ENCODE results near the gene GLRX3. TPM values are rescaled to one million over a fixed set of nuclear protein-coding genes. Genes with fewer than 3 reads are reported as not detected.

Gene GLRX3
- total and polyA plus RNA-seq, 7 donors = 53.9 to 249 (median 76.9) TPM

DNA sequence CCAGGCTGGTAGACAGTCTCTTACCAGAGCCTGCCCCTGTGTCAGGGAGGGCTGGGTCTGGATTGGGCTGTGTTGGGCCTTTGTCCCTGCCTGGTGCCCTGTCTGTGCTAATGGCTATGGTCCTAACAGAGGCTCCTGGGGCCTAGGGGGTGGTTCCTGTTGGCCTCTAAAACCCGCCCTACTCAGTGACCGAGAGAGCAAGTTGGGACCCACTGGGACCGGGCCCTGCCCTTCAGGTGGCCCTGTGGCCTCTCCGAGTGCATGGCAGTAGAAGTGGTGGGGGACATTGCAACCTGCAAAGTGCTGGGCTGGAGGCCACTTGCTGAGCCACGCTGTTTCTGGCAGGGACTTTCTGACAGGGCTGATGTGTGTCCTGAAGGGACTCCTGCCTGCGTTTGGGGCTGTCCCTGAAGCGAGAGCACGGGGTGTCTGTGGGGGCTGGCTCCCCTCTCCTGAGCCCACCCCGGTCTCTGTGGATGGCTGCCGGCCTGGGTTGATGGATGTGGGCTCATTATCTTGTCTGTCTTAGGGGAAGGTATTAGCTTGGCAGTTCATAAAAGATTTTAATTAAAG lies 56.2 kb downstream of the GLRX3 start:
- intact Hi-C loops (cut with DNase I) = loop anchor here in 1 of 2 donors (5.0 kb wide), 1 partner anchor 1595 kb away; no protein-coding TSS in a partner anchor
- WGBS, 3 donors = 87 to 90% (median 90%) methylated on average over 10 of the region's 10 CpGs
- ATAC-seq = no peak

DNA sequence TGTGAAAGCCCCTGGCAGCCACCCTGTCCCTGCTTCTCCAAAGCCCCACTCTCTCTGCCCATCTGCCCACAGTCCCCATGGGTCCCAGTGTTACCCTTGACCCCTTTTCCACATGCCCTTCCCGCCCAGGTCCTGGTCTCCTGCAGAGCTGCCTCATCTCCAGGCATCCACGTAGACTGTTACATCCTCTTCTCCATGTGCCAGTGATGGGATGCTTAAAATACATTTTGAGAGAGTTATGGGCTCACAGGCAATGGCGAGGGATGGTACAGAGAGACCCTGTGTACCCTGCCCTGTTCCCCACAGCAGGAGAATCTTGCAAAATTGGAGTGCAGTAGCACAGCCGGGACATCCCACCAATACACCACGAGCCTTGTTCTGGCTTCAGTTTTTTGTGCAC lies 56.8 kb downstream of the GLRX3 start:
- no peaks in the 10 kb centered on the region for H3K4me1 ChIP-seq
- peaks cover 0 to 12% of the 10 kb centered on the region in 2 donors for H3K36me3 ChIP-seq (ENCODE audit: insufficient read depth in 1 of 2, low read depth in 1 of 2)
- 76 to 85% (median 83%) methylated on average over 5 of the region's 5 CpGs for WGBS, 3 donors
- intact Hi-C loops (cut with DNase I) = loop anchor here in 1 of 2 donors (5.0 kb wide), 1 partner anchor 1594 kb away; no protein-coding TSS in a partner anchor
- H3K4me3 ChIP-seq = no peak overlapping the region
- DNase-seq (no peak), ATAC-seq (no peak)
- no peaks in the 10 kb centered on the region for H3K9me3 ChIP-seq
- H3K27ac ChIP-seq = no peak overlapping the region
- no peaks in the 10 kb centered on the region for H3K27me3 ChIP-seq (ENCODE audit: insufficient read depth in 3 of 3, low read length in 2 of 3)
- TF ChIP-seq, protein P1, sequence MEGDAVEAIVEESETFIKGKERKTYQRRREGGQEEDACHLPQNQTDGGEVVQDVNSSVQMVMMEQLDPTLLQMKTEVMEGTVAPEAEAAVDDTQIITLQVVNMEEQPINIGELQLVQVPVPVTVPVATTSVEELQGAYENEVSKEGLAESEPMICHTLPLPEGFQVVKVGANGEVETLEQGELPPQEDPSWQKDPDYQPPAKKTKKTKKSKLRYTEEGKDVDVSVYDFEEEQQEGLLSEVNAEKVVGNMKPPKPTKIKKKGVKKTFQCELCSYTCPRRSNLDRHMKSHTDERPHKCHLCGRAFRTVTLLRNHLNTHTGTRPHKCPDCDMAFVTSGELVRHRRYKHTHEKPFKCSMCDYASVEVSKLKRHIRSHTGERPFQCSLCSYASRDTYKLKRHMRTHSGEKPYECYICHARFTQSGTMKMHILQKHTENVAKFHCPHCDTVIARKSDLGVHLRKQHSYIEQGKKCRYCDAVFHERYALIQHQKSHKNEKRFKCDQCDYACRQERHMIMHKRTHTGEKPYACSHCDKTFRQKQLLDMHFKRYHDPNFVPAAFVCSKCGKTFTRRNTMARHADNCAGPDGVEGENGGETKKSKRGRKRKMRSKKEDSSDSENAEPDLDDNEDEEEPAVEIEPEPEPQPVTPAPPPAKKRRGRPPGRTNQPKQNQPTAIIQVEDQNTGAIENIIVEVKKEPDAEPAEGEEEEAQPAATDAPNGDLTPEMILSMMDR (IDR thresholded peaks at IDR 0.05) = no peak

More for the DNA sequence above, 56.2 kb downstream of the GLRX3 start:
- H3K27me3 ChIP-seq (ENCODE audit: insufficient read depth in 3 of 3, low read length in 2 of 3) = no peaks in the 10 kb centered on the region
- no peaks in the 10 kb centered on the region for H3K9me3 ChIP-seq
- no peak overlapping the region for H3K27ac ChIP-seq
- no peaks in the 10 kb centered on the region for H3K4me1 ChIP-seq
- TF ChIP-seq, protein P1 (IDR thresholded peaks at IDR 0.05) = no peak
- peaks cover 0 to 18% of the 10 kb centered on the region in 2 donors for H3K36me3 ChIP-seq (ENCODE audit: insufficient read depth in 1 of 2, low read depth in 1 of 2)
- H3K4me3 ChIP-seq = no peak overlapping the region
- no peak for DNase-seq

DNA sequence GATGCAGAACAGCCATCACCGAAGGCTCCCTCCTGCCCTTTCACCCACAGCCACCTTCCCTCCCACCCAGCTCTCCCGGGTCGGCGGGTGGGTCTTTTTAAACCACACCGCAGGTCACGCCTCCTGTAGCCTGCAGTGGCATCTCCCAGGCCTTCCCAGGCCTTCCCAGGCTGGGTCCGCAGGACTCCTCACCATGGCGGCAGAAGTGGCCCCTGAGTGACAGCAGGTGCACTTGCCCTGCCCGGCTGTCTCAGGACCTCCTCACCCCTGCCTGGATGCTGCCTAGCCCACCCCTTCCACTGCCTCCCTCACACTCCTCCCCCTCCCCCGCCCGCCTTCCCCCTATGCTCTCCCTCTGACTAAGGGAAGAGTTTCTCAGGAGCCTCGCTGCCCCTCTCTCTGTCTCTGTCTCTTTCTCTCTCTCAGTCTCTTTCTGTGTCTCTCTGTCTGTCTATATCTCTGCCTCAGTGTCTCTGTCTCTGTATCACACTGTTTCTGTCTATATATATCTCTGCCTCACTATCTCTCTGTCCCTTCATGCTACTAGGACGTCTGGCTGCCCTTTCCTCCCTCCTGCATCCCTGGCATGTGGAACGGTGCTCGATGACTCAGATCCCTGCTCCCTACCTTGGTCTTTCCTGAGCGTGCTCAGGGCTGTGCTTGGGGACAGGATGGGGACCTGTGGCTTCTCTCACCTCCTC lies 57.5 kb downstream of the GLRX3 start:
- no peak overlapping the region for H3K27ac ChIP-seq
- no peak overlapping the region for H3K4me3 ChIP-seq
- H3K9me3 ChIP-seq = no peaks in the 10 kb centered on the region
- H3K27me3 ChIP-seq (ENCODE audit: insufficient read depth in 3 of 3, low read length in 2 of 3) = no peaks in the 10 kb centered on the region
- TF ChIP-seq, protein P1 (IDR thresholded peaks at IDR 0.05) = no peak
- WGBS, 3 donors = 57 to 63% (median 60%) methylated on average over 16 of the region's 16 CpGs
- H3K36me3 ChIP-seq (ENCODE audit: insufficient read depth in 1 of 2, low read depth in 1 of 2) = peaks cover 0 to 9% of the 10 kb centered on the region in 2 donors
- ATAC-seq (no peak), DNase-seq (no peak)
- intact Hi-C loops (cut with DNase I) = loop anchor here in 1 of 2 donors (5.0 kb wide), 1 partner anchor 1594 kb away; no protein-coding TSS in a partner anchor
- no peaks in the 10 kb centered on the region for H3K4me1 ChIP-seq

DNA sequence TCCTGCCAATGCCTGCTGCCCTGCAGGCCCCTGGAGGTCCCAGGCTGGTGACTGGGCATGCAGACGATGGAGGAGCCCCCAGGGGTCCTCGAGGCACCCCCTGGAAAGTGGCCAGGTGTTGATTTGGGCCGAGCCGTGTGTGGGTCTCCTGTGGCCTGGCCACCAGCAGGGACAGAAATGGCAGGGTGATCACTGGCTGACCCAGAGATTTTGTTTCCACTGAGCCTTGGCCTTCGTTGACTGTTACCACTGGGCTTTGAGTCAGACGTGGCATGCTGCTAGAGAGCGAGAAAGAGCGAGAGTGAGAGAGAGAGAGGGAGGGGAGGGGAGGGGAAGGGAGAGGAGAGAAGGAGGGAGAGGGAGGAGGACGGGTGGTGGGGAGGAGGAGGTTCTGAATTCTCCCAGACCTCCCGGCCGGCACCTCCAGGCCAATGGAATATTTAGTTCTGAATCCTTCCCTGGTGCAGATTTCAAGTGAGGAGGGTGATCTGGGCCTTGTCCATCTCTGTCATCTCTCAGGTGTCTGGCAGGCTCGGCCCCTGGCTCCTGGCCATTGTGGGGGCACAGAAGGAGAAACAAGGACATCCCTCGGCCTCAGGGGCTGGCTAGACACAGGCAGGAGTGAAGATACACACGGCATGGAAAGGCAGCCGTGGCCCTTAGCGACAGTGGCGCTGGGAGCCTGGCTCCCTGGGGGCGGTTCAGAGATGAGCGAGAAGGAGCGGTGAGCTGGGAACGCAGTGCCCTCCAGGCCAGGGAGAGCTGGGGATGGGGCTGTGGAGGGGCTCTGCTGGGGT lies 58.2 kb downstream of the GLRX3 start:
- WGBS, 3 donors = 48 to 65% (median 60%) methylated on average over 21 of the region's 21 CpGs
- intact Hi-C loops (cut with DNase I) = loop anchor here in 1 of 2 donors (5.0 kb wide), 1 partner anchor 1593 kb away; no protein-coding TSS in a partner anchor
- Histone ChIP-seq H3K4me3 (no peak overlapping the region), H3K36me3 (ENCODE audit: insufficient read depth in 1 of 2, low read depth in 1 of 2) (peaks cover 0 to 9% of the 10 kb centered on the region in 2 donors), H3K27me3 (ENCODE audit: insufficient read depth in 3 of 3, low read length in 2 of 3) (no peaks in the 10 kb centered on the region), H3K4me1 (no peaks in the 10 kb centered on the region), H3K9me3 (no peaks in the 10 kb centered on the region), H3K27ac (no peak overlapping the region)
- TF ChIP-seq, protein P1 (IDR thresholded peaks at IDR 0.05) = no peak
- no peak for ATAC-seq
- DNase-seq = peak in 1 of 2 donors; percentile 37
